Osteoblast (primary cell): ENCODE data around the gene ANKRD55. TPM values are rescaled to one million over a fixed set of nuclear protein-coding genes. Genes with fewer than 3 reads are reported as not detected.

Source experiments
- DNase-seq: peaks from one replicate; pipeline ENCODE4 v3.0.0; 2011; ENCODE audit warnings: low spot score, mixed read lengths; ENCODE audit not compliant: insufficient read length; ENCODE audit errors: missing footprints
- H2AFZ ChIP-seq: 2 replicates; pipeline ENCODE4 v1.6.0; 2011; ENCODE audit warnings: mild to moderate bottlenecking, low read length
- H3K27ac ChIP-seq: 2 replicates; pipeline ENCODE4 v1.5.1; 2011; ENCODE audit warnings: mild to moderate bottlenecking, low read depth, low read length, moderate library complexity
- H3K27me3 ChIP-seq: 2 replicates; pipeline ENCODE4 v1.6.0; 2012; ENCODE audit warnings: mild to moderate bottlenecking, control low read depth, inconsistent platforms, low read length, moderate library complexity; ENCODE audit not compliant: insufficient read depth
- H3K36me3 ChIP-seq: 2 replicates; pipeline ENCODE4 v1.5.1; 2011; ENCODE audit warnings: mild to moderate bottlenecking, low read length, control low read depth, moderate library complexity; ENCODE audit not compliant: insufficient read depth
- H3K4me1 ChIP-seq: 2 replicates; pipeline ENCODE4 v1.5.1; 2011; ENCODE audit warnings: mild to moderate bottlenecking, low read length, control low read depth, moderate library complexity; ENCODE audit not compliant: insufficient read depth
- H3K4me2 ChIP-seq: 2 replicates; pipeline ENCODE4 v1.6.0; 2011; ENCODE audit warnings: mild to moderate bottlenecking, low read length; ENCODE audit not compliant: insufficient read depth
- H3K4me3 ChIP-seq: fragments of 200-600 bp; sonication (generic); 3 replicates; pipeline ENCODE4 v1.5.1; 2012; ENCODE audit warnings: mild to moderate bottlenecking, low read length, inconsistent platforms; ENCODE audit not compliant: insufficient read depth
- H3K79me2 ChIP-seq: 2 replicates; pipeline ENCODE4 v1.6.0; 2012; ENCODE audit warnings: mild to moderate bottlenecking, low read length, control low read depth, inconsistent platforms; ENCODE audit not compliant: insufficient read depth
- H3K9me3 ChIP-seq: 2 replicates; pipeline ENCODE4 v1.5.1; 2011; ENCODE audit warnings: low read depth, low read length, control low read depth
- H4K20me1 ChIP-seq: 2 replicates; pipeline ENCODE4 v1.6.0; 2012; ENCODE audit warnings: mild to moderate bottlenecking, low read length, control low read depth; ENCODE audit not compliant: insufficient read depth
- total RNA-seq: library from RNA; depleted of rRNA; stranded (reverse); fragments of >200 nt; gene quantifications from 2 replicates; pipeline ENCODE4 v1.2.3, GENCODE V29; 2012
- TF ChIP-seq, protein P1 (sequence below): IDR thresholded peaks from 2 replicates; pipeline ENCODE4 v1.5.1; 2011; ENCODE audit warnings: mild to moderate bottlenecking, low read depth, low read length, moderate library complexity; ENCODE audit errors: extremely low read depth

The ANKRD55 gene
- total RNA-seq, 1 donor, result not detected

DNA sequence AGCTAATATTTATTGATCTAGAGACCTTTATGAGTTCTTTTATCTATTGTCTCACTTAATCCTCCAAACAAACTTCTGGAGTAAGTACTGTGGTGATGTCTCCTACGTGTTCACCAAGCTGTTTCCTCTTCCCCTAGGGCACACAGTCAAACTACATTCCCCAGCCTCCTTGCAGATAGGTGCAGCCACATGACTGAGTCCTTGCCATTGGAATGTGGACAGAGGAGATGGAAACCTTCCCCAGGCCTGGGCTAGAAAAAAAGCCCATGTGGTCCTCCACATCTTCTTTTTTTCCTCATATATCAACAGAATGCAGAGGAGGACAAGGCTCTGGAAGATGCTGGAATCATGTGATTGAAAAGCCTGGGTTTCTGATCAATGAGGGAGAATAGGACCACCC lies 88.0 kb downstream of the ANKRD55 start:
- H3K4me1 ChIP-seq, result no peaks in the 10 kb centered on the region
- no peaks in the 10 kb centered on the region for H3K79me2 ChIP-seq
- no peak overlapping the region for H2AFZ ChIP-seq
- H3K4me2 ChIP-seq, result no peak overlapping the region
- DNase-seq, result no peak
- H3K4me3 ChIP-seq, result no peak overlapping the region
- TF ChIP-seq, protein P1, sequence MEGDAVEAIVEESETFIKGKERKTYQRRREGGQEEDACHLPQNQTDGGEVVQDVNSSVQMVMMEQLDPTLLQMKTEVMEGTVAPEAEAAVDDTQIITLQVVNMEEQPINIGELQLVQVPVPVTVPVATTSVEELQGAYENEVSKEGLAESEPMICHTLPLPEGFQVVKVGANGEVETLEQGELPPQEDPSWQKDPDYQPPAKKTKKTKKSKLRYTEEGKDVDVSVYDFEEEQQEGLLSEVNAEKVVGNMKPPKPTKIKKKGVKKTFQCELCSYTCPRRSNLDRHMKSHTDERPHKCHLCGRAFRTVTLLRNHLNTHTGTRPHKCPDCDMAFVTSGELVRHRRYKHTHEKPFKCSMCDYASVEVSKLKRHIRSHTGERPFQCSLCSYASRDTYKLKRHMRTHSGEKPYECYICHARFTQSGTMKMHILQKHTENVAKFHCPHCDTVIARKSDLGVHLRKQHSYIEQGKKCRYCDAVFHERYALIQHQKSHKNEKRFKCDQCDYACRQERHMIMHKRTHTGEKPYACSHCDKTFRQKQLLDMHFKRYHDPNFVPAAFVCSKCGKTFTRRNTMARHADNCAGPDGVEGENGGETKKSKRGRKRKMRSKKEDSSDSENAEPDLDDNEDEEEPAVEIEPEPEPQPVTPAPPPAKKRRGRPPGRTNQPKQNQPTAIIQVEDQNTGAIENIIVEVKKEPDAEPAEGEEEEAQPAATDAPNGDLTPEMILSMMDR, result no peak
- no peaks in the 10 kb centered on the region for H4K20me1 ChIP-seq
- H3K27me3 ChIP-seq, result no peaks in the 10 kb centered on the region
- no peaks in the 10 kb centered on the region for H3K9me3 ChIP-seq
- no peaks in the 10 kb centered on the region for H3K36me3 ChIP-seq
- H3K27ac ChIP-seq, result no peak overlapping the region

DNA sequence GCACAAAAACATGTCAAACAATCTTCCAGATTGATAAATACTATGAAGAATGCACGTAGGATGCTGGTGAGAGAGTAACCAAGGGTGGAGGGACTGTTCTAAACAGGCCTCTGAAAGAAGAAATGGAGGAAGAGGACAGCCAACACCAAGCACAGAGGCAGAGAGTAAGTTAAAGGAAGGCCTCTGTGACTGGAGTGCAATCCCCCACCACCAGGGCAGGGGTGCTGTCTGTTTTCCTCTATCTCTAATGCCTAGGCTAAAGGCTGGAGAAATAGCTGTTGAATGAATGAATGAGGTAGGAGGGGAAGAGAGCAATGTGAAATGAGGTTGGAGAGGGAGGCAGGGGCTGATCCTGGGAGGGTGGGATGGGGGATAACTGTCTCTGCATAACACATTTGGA lies 88.9 kb downstream of the ANKRD55 start:
- H3K4me1 ChIP-seq, result no peaks in the 10 kb centered on the region
- H3K79me2 ChIP-seq, result no peaks in the 10 kb centered on the region
- no peaks in the 10 kb centered on the region for H3K9me3 ChIP-seq
- no peak overlapping the region for H3K27ac ChIP-seq
- H3K4me2 ChIP-seq, result no peak overlapping the region
- H2AFZ ChIP-seq, result no peak overlapping the region
- DNase-seq, result no peak
- no peaks in the 10 kb centered on the region for H3K36me3 ChIP-seq
- TF ChIP-seq, protein P1, result no peak
- no peaks in the 10 kb centered on the region for H3K27me3 ChIP-seq
- H3K4me3 ChIP-seq, result no peak overlapping the region
- no peaks in the 10 kb centered on the region for H4K20me1 ChIP-seq

DNA sequence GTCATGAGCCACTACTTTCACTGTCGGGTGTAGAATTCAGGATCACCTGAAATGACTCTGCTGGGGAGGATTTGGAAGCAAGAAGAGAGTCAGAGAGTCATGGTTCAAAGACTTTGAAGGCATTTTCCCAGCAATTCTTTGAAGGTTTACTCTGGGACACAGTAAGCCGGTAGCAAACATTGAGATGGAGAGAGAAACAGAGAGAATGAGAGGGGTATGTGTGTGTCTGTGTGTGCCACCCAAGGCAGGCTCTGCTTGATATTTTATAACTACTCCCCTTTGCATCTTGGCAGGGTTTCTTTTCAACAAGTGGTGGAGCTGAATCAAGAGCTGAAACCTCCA lies 89.8 kb downstream of the ANKRD55 start:
- no peaks in the 10 kb centered on the region for H3K4me1 ChIP-seq
- H3K27me3 ChIP-seq, result no peaks in the 10 kb centered on the region
- H3K27ac ChIP-seq, result no peak overlapping the region
- no peaks in the 10 kb centered on the region for H3K36me3 ChIP-seq
- DNase-seq, result no peak
- H3K4me3 ChIP-seq, result no peak overlapping the region
- H4K20me1 ChIP-seq, result no peaks in the 10 kb centered on the region
- no peaks in the 10 kb centered on the region for H3K9me3 ChIP-seq
- H2AFZ ChIP-seq, result no peak overlapping the region
- TF ChIP-seq, protein P1, result no peak
- no peak overlapping the region for H3K4me2 ChIP-seq
- H3K79me2 ChIP-seq, result no peaks in the 10 kb centered on the region

DNA sequence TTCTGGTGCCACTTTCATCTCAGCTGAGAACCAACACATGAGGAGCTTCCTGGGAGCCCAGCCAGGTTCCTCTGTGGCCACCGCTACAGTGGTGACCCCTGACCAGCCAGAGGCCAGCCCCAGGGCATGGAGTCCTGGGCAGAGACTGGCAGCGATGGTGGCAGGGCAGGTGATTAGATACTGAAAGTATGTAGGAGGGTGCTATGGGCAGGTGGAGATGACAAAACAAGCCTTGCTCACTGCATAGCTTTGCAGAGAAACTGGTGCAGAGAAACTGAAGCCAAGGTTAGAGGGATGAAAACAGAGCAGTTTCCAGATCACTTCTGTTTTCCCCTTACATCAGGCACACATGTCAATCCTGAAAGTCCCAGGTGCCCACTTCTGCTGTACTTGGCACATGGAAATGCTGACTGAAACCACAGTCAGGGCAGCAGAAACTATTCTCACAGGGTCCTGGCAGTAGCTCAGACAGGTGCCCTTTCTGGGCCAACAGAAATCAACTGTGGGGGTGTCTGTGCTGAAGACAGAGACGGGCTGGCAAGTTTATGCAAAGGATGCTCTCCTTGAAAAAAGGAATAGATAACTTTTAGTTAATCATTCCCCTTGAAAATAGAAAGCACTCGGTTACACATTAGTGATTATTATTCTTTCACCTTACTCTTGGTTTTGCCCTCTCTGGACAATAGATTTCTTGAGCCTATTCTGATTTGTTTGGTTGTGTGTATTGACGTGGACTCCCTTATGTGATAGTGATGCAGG lies 90.3 kb downstream of the ANKRD55 start:
- no peaks in the 10 kb centered on the region for H3K79me2 ChIP-seq
- no peaks in the 10 kb centered on the region for H4K20me1 ChIP-seq
- TF ChIP-seq, protein P1, result no peak
- no peak overlapping the region for H2AFZ ChIP-seq
- no peak overlapping the region for H3K4me2 ChIP-seq
- H3K27me3 ChIP-seq, result no peaks in the 10 kb centered on the region
- no peaks in the 10 kb centered on the region for H3K36me3 ChIP-seq
- H3K4me1 ChIP-seq, result no peaks in the 10 kb centered on the region
- DNase-seq, result no peak
- H3K27ac ChIP-seq, result no peak overlapping the region
- H3K4me3 ChIP-seq, result no peak overlapping the region
- H3K9me3 ChIP-seq, result no peaks in the 10 kb centered on the region
